Upper lobe of right lung (tissue), 1 donor: ENCODE data around the gene IRF2BPL. TPM values are rescaled to one million over a fixed set of nuclear protein-coding genes. Genes with fewer than 3 reads are reported as not detected.
A peak's percentile ranks its signal among the peaks of the same experiment; 100 is the strongest.

ENCODE experiments used
- ATAC-seq: fragments of 200-7000 bp; cut with Tn5 transposase; one replicate; pipeline ENCODE4 v1.9.1; 2020; ENCODE audit warnings: mild to moderate bottlenecking, moderate library complexity
- DNase-seq: peaks from one replicate; pipeline ENCODE4 v3.0.0-alpha.2; 2020
- H3K27ac ChIP-seq: fragments of 200-600 bp; one replicate; pipeline ENCODE4 v1.8.0; 2022
- H3K27me3 ChIP-seq: fragments of 200-600 bp; one replicate; pipeline ENCODE4 v1.8.0; 2022; ENCODE audit warnings: mild to moderate bottlenecking
- H3K36me3 ChIP-seq: fragments of 200-600 bp; one replicate; pipeline ENCODE4 v1.8.0; 2022
- H3K4me1 ChIP-seq: fragments of 200-600 bp; one replicate; pipeline ENCODE4 v1.8.0; 2022
- H3K4me3 ChIP-seq: fragments of 200-600 bp; one replicate; pipeline ENCODE4 v1.8.0; 2022; ENCODE audit warnings: mild to moderate bottlenecking
- H3K9me3 ChIP-seq: fragments of 200-600 bp; one replicate; pipeline ENCODE4 v1.8.0; 2022
- CTCF ChIP-seq: fragments of 200-600 bp; IDR thresholded peaks from one replicate; pipeline ENCODE4 v1.8.0; 2022; ENCODE audit warnings: antibody characterized with exemption
- intact Hi-C: fragments of 100-400 bp; cut with DNase I; formaldehyde crosslinking; loops from one replicate; pipeline ENCODE4 v1.11.0; 2022
- total RNA-seq: library from RNA; stranded (reverse); fragmentation: NEBNext Ultra II Directional; extraction: Animal tissue kit (Norgen Biotek cat#: 25700); gene quantifications from one replicate; pipeline ENCODE4 v1.2.1, GENCODE V29; 2021
- donor health status: DM: no; HTN: yes; CAD: no; lungs with severe emphysema.

The IRF2BPL gene
- total RNA-seq, 1 donor from 2014 or later: 50.6 TPM

- no peak for ATAC-seq
These were observed 11.0 kb upstream of the IRF2BPL start for GRCh38 chr14:77039285-77040058.

DNA sequence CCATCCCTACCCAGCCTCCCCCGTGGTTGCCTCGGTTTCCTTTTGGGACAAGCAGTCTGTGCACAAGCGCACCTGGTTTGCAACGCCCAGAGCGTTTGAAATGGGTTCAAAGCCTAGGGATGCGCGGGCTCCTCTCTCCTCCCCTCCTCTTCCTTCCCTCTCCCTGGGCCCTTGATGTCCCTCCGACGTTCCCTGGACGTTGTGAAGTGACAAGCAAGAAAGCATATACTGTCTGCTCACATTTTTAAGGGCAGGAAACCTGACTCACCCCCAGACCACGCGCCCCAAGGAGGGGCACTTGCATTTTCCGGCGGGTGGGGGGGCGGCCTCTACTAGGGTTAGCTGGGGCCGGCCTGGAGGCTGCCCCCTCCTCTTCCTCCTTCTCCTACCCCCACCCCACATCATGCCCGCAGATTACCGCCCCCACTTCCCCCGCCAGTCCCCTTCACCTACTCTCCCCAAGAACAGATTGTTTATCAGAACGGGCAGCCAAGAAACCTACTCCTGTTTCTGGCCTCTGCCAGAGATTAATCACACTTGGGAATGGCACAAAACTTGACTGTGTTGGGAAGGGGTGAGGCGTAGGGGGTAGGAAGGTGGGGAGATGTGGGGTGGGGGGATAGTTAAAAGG is 9.5 kb upstream of the IRF2BPL start:
- peaks cover 85% of the 10 kb centered on the region for H3K4me1 ChIP-seq
- DNase-seq (peak; percentile 82), ATAC-seq (no peak)
- H3K4me3 ChIP-seq: no peak overlapping the region
- TF ChIP-seq CTCF: no peak
- intact Hi-C loops: no loop called here
- no peaks in the 10 kb centered on the region for H3K27me3 ChIP-seq
- peak overlapping the region; percentile 96 for H3K27ac ChIP-seq
- H3K9me3 ChIP-seq: no peaks in the 10 kb centered on the region
- no peaks in the 10 kb centered on the region for H3K36me3 ChIP-seq

More at GRCh38 chr14:77039285-77040058, 11.0 kb upstream of the IRF2BPL start:
- DNase-seq: no peak
- TF ChIP-seq CTCF: no peak
- Histone ChIP-seq H3K4me3 (peak overlapping the region; percentile 37), H3K36me3 (no peaks in the 10 kb centered on the region), H3K9me3 (no peaks in the 10 kb centered on the region), H3K4me1 (peaks cover 87% of the 10 kb centered on the region), H3K27ac (peak overlapping the region; percentile 96), H3K27me3 (no peaks in the 10 kb centered on the region)
- intact Hi-C loops: no loop called here

DNA sequence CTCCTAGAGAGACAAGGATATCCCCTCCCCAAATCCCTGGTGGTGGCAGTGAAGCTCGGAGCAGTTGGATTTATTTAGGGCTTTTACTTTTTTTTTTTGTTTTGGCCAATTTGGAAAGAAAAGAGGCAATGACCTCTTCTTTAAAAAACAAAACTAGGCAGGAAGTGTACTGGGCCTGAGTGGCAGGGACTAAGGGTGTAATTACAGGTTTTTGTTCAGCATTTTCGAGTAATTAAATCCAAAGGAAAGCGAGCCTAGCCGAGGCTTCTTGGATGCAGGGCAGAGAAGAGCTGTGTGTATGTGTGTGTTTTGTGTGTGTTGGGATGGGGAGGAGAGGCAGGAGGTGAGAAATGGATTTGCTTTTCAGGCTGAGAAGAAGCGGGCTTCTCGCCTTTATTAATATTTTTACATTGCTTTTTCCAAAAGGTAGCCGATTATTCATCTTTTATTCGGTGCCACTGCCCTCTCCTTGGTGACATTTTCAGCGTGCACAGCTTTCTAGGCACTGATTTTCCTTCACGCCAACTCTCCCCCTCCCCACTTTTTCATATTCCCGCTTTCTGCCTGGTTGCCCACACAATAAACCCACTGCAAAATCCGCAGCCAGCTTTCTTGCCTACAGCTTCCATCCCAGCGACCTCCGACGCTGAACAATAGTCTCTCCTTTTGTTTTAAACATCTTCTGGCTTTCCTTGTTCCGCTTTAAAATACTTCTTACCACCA is 8.9 kb upstream of the IRF2BPL start:
- DNase-seq (no peak), ATAC-seq (no peak)
- peaks cover 83% of the 10 kb centered on the region for H3K4me1 ChIP-seq
- TF ChIP-seq CTCF: no peak
- intact Hi-C loops: no loop called here
- H3K9me3 ChIP-seq: no peaks in the 10 kb centered on the region
- no peaks in the 10 kb centered on the region for H3K36me3 ChIP-seq
- peak overlapping the region; percentile 96 for H3K27ac ChIP-seq
- no peak overlapping the region for H3K4me3 ChIP-seq
- no peaks in the 10 kb centered on the region for H3K27me3 ChIP-seq

DNA sequence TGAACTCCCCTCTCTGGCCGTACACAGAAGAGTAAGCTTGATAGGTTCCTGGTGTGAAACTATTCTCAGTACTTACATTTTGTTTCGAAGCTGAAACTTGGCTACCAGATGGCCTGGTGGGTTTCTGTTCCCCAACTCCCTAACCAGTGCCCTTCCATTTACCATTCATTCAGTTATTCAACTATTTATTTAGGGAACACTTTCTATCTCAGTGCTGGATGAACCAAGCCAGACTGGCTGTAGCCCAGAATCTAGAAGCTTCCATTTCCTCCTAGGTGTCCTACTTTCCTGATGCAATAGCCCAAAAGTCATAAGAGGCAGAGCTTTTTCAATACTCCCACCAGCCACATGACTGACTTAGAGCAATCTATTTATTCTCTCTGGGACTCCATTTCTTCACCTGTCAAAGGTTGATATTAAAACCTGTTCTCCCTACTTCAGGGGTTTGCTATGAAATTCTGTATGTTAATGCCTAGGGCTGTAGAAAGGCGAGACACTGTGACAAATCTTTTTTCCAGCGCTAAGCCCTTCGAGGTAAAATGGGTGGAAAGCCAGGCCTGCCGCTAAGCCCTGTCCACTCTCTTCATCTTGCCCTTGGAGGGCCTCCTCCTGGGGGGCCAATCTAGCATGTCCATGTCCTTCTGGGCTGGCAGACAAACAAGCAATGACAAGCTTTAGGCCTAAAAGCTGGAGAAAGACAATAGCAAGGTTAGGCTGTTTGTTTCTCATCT is 8.1 kb upstream of the IRF2BPL start:
- intact Hi-C loops: no loop called here
- no peak for TF ChIP-seq CTCF
- no peaks in the 10 kb centered on the region for H3K9me3 ChIP-seq
- H3K27ac ChIP-seq: peak overlapping the region; percentile 96
- peaks cover 83% of the 10 kb centered on the region for H3K4me1 ChIP-seq
- DNase-seq (no peak), ATAC-seq (no peak)
- H3K27me3 ChIP-seq: no peaks in the 10 kb centered on the region
- H3K4me3 ChIP-seq: no peak overlapping the region
- H3K36me3 ChIP-seq: no peaks in the 10 kb centered on the region

- Histone ChIP-seq H3K27me3 (no peaks in the 10 kb centered on the region), H3K4me1 (peaks cover 83% of the 10 kb centered on the region), H3K27ac (peak overlapping the region; percentile 99), H3K4me3 (no peak overlapping the region), H3K36me3 (no peaks in the 10 kb centered on the region), H3K9me3 (no peaks in the 10 kb centered on the region)
- DNase-seq: no peak
- TF ChIP-seq CTCF: no peak
- no peak for ATAC-seq
- intact Hi-C loops: no loop called here
These were observed 6.8 kb upstream of the IRF2BPL start for GRCh38 chr14:77035267-77035666.
